Mesangial cell (primary cell): ENCODE results near the gene SCEL. TPM values are rescaled to one million over a fixed set of nuclear protein-coding genes. Genes with fewer than 3 reads are reported as not detected.

Experiments used
- total RNA-seq: library from RNA; depleted of rRNA; stranded (reverse); fragments of >200 nt; gene quantifications from 2 replicates; pipeline ENCODE4 v1.2.3, GENCODE V29; 2015

SCEL gene
- 2.2 and 5.7 TPM in 2 replicates for total RNA-seq

GRCh38 chr13:77535448-77535847 lies at the start of gene SCEL:
Gene SCEL, plus strand, starts transcription at chr13:77535706. Its CDS starts 20,170 bp downstream, at chr13:77555876.

Other genes with a start within 250 kb of the SCEL start
- gene MYCBP2, start 208.6 kb upstream of the SCEL start, total RNA-seq: 31.4 and 41.2 TPM in 2 replicates
- 11.8 and 16.3 TPM in 2 replicates for gene SLAIN1, start 162.0 kb downstream of the SCEL start, total RNA-seq